HFFc6 (cell line): Measurements from ENCODE around the gene CBLIF. TPM values are rescaled to one million over a fixed set of nuclear protein-coding genes. Genes with fewer than 3 reads are reported as not detected.

Experiments
- DNase-seq: peaks from one replicate; pipeline ENCODE4 v3.0.0-alpha.2; 2018
- H3K27ac Mint-ChIP-seq: 2 replicates; pipeline ENCODE4 v1.8.0; 2020; ENCODE audit warnings: mild to moderate bottlenecking, mixed read lengths
- H3K27me3 Mint-ChIP-seq: 2 replicates; pipeline ENCODE4 v1.8.0; 2021; ENCODE audit warnings: mild to moderate bottlenecking, moderate library complexity, mixed read lengths; ENCODE audit not compliant: insufficient read depth
- H3K36me3 Mint-ChIP-seq: 2 replicates; pipeline ENCODE4 v1.8.0; 2021; ENCODE audit warnings: low read depth, mixed read lengths
- H3K4me1 Mint-ChIP-seq: 2 replicates; pipeline ENCODE4 v1.8.0; 2020; ENCODE audit warnings: low read depth, mixed read lengths
- H3K4me3 Mint-ChIP-seq: 2 replicates; pipeline ENCODE4 v1.8.0; 2020; ENCODE audit warnings: mild to moderate bottlenecking, moderate library complexity, mixed read lengths
- H3K9me3 Mint-ChIP-seq: 2 replicates; pipeline ENCODE4 v1.8.0; 2020; ENCODE audit warnings: mild to moderate bottlenecking, mixed read lengths
- total RNA-seq, 6 experiments: library from RNA; stranded (reverse); fragmentation: NEBNext Ultra II Directional; extraction: Animal tissue kit (Norgen Biotek cat#: 25700); gene quantifications; 2 replicates in 1 of 6; 3 replicates in 5 of 6; pipeline ENCODE4 v1.2.3, GENCODE V29; 2021
- TF ChIP-seq, protein P1 (sequence below): fragments of 200-600 bp; sonication (generic); IDR thresholded peaks from 2 replicates; pipeline ENCODE4 v1.5.0; 2021; ENCODE audit warnings: antibody characterized with exemption, mild to moderate bottlenecking

Gene CBLIF
- total RNA-seq, 6 experiments from 2014 or later = not detected

- Mint-ChIP-seq H3K27ac (no peak overlapping the region), H3K36me3 (no peaks in the 10 kb centered on the region), H3K9me3 (no peaks in the 10 kb centered on the region), H3K4me3 (no peak overlapping the region), H3K27me3 (peaks cover 3% of the 10 kb centered on the region), H3K4me1 (no peaks in the 10 kb centered on the region)
- no peak for DNase-seq
- TF ChIP-seq, protein P1, sequence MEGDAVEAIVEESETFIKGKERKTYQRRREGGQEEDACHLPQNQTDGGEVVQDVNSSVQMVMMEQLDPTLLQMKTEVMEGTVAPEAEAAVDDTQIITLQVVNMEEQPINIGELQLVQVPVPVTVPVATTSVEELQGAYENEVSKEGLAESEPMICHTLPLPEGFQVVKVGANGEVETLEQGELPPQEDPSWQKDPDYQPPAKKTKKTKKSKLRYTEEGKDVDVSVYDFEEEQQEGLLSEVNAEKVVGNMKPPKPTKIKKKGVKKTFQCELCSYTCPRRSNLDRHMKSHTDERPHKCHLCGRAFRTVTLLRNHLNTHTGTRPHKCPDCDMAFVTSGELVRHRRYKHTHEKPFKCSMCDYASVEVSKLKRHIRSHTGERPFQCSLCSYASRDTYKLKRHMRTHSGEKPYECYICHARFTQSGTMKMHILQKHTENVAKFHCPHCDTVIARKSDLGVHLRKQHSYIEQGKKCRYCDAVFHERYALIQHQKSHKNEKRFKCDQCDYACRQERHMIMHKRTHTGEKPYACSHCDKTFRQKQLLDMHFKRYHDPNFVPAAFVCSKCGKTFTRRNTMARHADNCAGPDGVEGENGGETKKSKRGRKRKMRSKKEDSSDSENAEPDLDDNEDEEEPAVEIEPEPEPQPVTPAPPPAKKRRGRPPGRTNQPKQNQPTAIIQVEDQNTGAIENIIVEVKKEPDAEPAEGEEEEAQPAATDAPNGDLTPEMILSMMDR = no peak
These were observed 1.3 kb upstream of the CBLIF start for GRCh38 chr11:59846556-59846955.

DNA sequence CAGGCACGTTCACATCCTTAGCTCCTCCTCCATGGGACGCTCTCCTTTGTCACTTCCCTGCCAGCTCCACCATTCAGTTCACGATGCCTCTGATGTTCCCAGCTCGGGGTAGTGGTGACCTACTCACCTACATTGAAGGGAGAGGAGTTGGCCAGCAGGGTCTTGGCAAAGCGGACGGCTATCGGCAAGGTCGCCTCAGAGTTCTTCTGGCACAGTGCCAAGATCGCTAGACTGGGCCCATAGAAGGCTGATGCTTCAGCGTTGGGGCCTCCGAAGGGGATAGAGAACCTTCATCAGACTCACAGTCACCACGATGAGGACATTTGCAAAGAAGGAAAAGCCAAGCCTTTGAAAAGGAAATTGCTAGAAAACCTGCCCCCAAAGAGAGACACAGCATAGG is 3.0 kb downstream of the CBLIF start:
- TF ChIP-seq, protein P1 = no peak
- H3K27ac Mint-ChIP-seq = no peak overlapping the region
- no peaks in the 10 kb centered on the region for H3K4me1 Mint-ChIP-seq
- H3K36me3 Mint-ChIP-seq = no peaks in the 10 kb centered on the region
- DNase-seq = no peak
- no peaks in the 10 kb centered on the region for H3K9me3 Mint-ChIP-seq
- H3K4me3 Mint-ChIP-seq = no peak overlapping the region
- H3K27me3 Mint-ChIP-seq = peaks cover 5% of the 10 kb centered on the region

GRCh38 chr11:59841514-59841913 is 3.8 kb downstream of the CBLIF start:
- Mint-ChIP-seq H3K9me3 (no peaks in the 10 kb centered on the region), H3K4me1 (no peaks in the 10 kb centered on the region), H3K27ac (no peak overlapping the region), H3K36me3 (no peaks in the 10 kb centered on the region), H3K4me3 (no peak overlapping the region), H3K27me3 (peaks cover 5% of the 10 kb centered on the region)
- TF ChIP-seq, protein P1 = no peak
- no peak for DNase-seq

- peaks cover 2% of the 10 kb centered on the region; the same call in 1 of the 2 replicates for H3K27me3 Mint-ChIP-seq
- H3K36me3 Mint-ChIP-seq = no peaks in the 10 kb centered on the region
- DNase-seq = no peak
- H3K9me3 Mint-ChIP-seq = no peaks in the 10 kb centered on the region
- no peak overlapping the region for H3K27ac Mint-ChIP-seq
- no peak overlapping the region for H3K4me3 Mint-ChIP-seq
- H3K4me1 Mint-ChIP-seq = no peaks in the 10 kb centered on the region
- TF ChIP-seq, protein P1 = no peak
These were observed 5.7 kb downstream of the CBLIF start for GRCh38 chr11:59839615-59840014.

GRCh38 chr11:59833602-59834001 is 11.7 kb downstream of the CBLIF start:
- Mint-ChIP-seq H3K4me3 (no peak overlapping the region), H3K9me3 (no peaks in the 10 kb centered on the region), H3K27me3 (no peaks in the 10 kb centered on the region; the same call in 1 of the 2 replicates), H3K4me1 (peaks cover 6% of the 10 kb centered on the region; the same call in 1 of the 2 replicates), H3K27ac (no peak overlapping the region), H3K36me3 (no peaks in the 10 kb centered on the region)
- no peak for DNase-seq
- TF ChIP-seq, protein P1 = no peak

GRCh38 chr11:59829358-59829757 is 15.9 kb downstream of the CBLIF start:
- no peaks in the 10 kb centered on the region for H3K9me3 Mint-ChIP-seq
- no peak overlapping the region for H3K4me3 Mint-ChIP-seq
- no peak for DNase-seq
- H3K27me3 Mint-ChIP-seq = no peaks in the 10 kb centered on the region; the same call in 1 of the 2 replicates
- H3K36me3 Mint-ChIP-seq = no peaks in the 10 kb centered on the region
- H3K4me1 Mint-ChIP-seq = peaks cover 6% of the 10 kb centered on the region; the same call in 1 of the 2 replicates
- TF ChIP-seq, protein P1 = no peak
- no peak overlapping the region for H3K27ac Mint-ChIP-seq
